Forelimb muscle (tissue), 1 donor: Measurements from ENCODE around the gene LNX1. TPM values are rescaled to one million over a fixed set of nuclear protein-coding genes. Genes with fewer than 3 reads are reported as not detected.

ENCODE experiments used
- DNase-seq: peaks from one replicate; pipeline ENCODE4 v3.0.0-alpha.2; 2013; ENCODE audit warnings: low read depth
- polyA plus RNA-seq: library from polyadenylated mRNA; unstranded; fragments of 120-200 nt; gene quantifications from one replicate; pipeline ENCODE4 v1.2.1, GENCODE V29; 2013; ENCODE audit not compliant: insufficient read length

Gene LNX1
- polyA plus RNA-seq, 1 donor, result 4.2 TPM

DNA sequence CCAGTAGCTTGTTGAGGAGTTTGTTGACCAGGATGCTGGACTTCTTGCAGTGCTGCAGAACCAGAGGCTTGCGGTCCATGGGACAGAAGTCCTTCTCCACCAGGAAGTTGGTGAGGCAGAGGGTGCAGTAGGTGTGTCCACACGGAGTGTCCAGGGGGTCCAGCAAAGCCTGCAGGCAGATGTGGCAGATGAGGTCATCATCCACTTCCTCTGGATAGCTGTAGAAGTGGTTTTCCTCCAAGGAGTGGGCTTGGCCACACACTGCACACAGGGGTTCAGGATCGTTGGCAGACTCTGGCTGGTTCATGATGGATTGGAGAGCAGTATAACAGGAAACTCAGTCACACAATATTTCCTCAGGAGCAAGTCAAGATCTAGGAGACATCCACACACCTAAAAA lies 17.6 kb downstream of the LNX1 start:
- no peak for DNase-seq

GRCh38 chr4:53572600-53572994 lies 18.7 kb downstream of the LNX1 start:
- DNase-seq, result no peak

- no peak for DNase-seq
These were observed 19.2 kb downstream of the LNX1 start for GRCh38 chr4:53571936-53572599.

DNA sequence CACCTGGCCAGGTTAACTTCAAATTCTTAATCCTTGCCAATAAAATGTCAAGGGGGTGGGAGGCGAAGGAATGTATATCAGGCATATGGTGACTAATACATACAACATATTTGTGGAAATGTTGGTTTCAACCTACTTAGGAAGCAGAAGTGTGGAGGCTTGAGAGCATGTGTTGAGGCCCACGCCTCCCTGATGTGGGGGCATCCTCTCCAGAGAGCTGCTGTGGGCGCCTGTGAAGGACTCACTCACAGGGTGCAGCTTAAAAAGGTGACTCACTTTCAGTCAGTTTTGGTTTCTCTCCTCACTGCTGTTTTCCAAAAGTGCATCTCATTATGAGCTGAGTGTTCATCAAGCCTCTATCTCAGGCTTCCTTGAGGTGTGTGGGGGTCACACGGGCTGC lies 27.5 kb downstream of the LNX1 start:
- DNase-seq, result no peak

GRCh38 chr4:53562409-53562808 lies 28.9 kb downstream of the LNX1 start:
- no peak for DNase-seq

GRCh38 chr4:53559021-53559620 lies 32.2 kb downstream of the LNX1 start:
- DNase-seq, result no peak

- no peak for DNase-seq
These were observed 33.1 kb downstream of the LNX1 start for GRCh38 chr4:53558065-53558801.

DNA sequence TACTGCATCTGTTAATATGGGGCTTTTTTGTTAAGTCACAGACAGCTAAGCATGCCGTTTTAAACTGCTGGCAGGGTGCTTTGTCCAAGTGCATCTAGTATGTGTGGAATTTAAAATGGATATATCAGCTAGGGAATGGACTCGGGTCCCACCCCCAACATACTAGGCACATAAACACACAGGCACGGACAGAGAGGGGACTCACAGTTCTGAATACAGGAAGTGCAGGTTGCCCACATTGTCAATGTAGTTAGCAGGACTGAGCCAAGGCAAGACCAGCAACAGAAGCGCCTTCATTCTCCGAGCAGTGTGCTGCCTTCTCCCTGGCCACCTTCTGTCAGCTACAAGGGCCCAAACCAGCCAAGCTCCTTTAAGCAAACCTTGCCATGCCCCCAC lies 33.6 kb downstream of the LNX1 start:
- no peak for DNase-seq

DNA sequence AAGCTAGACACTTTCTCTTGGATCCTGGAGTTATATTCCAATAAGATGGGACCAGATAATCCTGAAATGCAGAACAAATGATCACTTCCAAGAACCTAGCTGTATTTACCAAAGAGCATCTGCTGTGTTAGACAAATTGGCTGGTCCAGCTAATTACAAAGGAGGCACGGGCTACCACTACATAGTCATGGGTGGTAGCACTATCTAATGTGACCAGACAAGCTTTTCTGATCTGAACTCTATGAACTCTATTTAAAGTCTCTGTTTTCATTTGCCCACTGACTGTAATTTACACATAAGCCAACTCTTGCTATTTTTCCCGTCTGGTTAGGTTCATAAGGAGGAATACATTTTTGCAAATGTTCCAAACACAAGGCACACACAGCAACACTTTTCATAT lies 34.6 kb downstream of the LNX1 start:
- no peak for DNase-seq

- no peak for DNase-seq
These were observed 37.6 kb downstream of the LNX1 start for GRCh38 chr4:53553486-53554210.

DNA sequence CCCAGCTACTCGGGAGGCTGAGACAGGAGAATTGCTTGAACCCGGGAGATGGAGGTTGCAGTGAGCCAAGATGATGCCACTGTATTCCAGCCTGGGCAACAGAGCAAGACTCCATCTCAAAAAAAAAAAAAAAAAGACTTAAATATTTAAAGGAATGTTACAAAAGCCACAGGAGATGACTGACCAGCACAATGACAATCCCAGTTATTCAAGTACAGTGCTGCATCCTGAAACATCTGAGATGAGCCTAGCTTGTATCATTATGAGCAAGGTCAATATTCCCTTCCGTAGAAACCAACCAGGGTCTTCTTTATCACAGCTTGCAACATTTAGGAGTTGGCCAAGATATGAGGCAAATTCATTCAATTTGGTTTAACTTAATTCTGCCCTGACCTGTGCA lies 38.6 kb downstream of the LNX1 start:
- no peak for DNase-seq

- no peak for DNase-seq
These were observed 39.3 kb downstream of the LNX1 start for GRCh38 chr4:53551958-53552357.

GRCh38 chr4:53551281-53551864 lies 39.9 kb downstream of the LNX1 start:
- no peak for DNase-seq

DNA sequence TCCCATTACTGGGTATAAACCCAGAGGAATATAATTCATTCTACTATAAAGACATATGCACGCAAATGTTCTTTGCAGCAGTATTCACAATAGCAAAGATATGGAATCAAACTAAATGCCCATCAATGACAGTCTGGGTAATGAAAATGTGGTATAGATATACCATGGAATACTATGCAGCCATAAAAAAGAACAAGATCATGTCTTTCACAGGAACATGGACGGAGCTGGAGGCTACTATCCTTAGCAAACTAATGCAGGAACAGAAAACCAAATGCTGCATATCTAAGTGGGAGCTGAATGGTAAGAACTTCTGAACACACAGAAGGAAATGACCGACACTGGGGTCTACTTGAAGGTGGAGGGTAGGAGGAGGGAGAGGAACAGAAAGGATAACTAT lies 42.6 kb downstream of the LNX1 start:
- DNase-seq, result no peak

DNA sequence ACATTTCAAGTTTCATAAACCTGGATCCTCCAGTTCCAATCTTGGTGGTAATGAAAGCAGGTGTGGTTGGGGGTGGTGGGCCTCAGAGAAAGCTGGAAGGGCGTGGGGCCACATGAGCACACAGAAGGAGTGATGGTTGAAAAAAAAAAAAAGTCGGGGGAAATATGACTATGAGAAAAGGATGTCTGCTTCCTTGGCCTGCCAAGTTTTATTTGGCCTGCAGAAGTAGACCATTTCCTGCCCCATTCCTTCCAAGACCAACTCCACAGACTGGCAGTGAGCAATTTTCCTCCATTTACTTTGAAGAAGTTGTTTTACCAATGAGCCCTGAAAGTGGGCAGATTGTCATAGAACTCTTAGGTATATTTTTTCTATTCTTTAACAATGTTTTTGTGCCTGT lies 43.3 kb downstream of the LNX1 start:
- no peak for DNase-seq

DNA sequence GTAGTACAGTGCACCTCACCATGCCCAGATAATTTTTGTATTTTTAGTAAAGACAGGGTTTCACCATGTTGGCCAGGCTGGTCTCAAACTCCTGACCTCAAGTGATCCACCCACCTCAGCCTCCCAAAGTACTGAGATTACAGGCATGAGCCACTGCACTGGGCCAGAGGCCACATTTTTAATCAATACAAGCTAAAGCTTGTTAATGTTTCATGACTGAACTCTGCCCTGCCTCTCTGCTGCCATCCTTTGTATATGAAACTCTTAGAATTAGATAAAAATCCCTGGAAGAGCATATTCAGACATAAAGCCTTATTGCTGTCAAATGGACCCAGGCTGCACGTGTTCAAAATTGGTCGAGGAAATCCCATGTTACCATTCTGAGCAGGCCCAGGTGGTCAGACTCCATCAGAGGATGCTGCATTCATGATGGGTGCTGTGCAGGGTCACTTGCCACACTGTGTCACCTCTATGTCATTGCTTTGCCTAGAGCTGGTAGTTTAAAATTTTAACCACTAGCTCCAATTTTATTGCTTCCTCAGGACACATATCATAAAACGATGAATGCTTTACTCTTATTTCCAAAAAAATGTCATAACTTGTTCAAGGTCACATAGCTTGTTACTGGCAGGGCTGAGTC lies 45.2 kb downstream of the LNX1 start:
- DNase-seq, result no peak

DNA sequence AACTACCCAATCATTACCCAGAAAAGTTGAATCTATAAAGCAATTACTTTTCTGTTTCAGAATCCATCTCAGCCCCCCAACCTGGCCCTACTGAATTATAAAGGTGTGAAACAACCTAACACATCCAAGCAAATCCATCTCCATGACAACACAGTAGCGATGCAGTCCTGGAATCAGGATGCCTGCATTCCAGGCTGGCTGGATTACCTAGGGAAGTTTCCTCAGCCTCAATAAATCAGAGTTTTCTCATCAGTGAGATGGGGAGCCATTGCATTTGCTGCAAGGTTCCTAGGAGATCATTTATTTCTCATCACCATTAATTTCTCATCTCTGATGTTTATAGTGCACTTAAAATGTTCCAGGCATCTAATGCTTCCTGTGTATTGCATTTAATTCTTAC lies 46.0 kb downstream of the LNX1 start:
- no peak for DNase-seq

- DNase-seq, result peak; percentile 45
These were observed 47.7 kb downstream of the LNX1 start for GRCh38 chr4:53543561-53543960.

DNA sequence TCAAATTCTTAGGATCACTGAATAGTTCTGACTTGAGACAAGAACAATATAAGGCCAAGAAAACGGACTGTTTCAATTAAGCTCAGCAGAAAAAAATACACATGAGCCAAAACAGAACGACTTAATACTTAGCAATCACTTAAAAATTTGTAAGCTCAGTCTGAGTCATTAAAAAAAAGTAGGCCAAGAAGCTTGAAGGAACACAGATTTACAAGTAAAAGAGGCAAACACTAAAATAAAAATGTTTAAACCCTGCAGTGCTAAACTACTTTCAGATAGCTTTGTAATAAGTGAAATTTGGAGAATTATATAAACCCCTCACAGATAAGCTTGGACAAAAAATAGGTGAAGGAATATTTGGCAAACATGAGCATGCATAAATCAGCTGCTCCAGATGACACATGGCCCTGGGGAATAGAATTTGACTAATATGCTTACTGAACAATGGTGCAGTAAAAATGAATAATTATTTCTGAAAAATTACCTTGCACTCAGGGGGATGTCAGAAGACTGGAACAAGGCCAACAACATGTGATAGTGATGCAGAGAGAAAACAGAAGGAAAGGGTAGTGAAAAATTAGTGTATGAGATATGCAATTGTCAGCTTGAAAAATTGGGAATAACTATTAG lies 49.6 kb downstream of the LNX1 start:
- DNase-seq, result peak; percentile 81

DNA sequence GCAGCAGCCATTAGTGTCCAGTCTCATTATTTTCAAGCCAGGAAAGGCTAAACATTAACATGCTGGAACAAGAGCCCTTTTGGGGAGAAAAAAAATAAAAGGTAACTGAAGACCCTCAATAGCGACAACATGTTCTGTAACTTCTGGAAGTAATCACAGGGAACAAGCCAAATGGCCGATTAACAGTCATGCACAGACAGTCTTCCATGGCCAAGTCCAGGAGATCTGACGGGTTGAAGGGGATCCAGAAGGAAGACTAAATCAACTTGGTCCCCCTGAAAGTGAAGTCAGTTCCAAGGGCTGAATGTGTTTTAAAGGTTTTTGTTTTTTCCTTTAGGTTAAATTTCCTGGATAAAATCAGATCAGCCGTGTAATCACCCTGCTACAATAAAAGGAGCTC lies 52.5 kb downstream of the LNX1 start:
- peak; percentile 80 for DNase-seq

GRCh38 chr4:53537606-53538005 lies 53.7 kb downstream of the LNX1 start:
- DNase-seq, result no peak
